CD4-positive, alpha-beta memory T cell (primary cell): ENCODE measurements around the gene CCDC158. TPM values are rescaled to one million over a fixed set of nuclear protein-coding genes. Genes with fewer than 3 reads are reported as not detected.

Experiments
- CTCF ChIA-PET: fragments of 350-600 bp; sonication (Branson Sonifier 250); formaldehyde crosslinking; loops from one replicate; lab custom pipeline; 2021; ENCODE audit warnings: inconsistent platforms; ENCODE audit not compliant: partially characterized antibody; lab: Charles Lee
- POLR2A ChIA-PET: fragments of 350-600 bp; sonication (Branson Sonifier 250); formaldehyde crosslinking; loops from one replicate; lab custom pipeline; 2021; ENCODE audit not compliant: partially characterized antibody; lab: Charles Lee
- DNase-seq, 5 donors: peaks; one replicate each; pipeline versions ENCODE4 v3.0.0 to v3.0.0-alpha.2; 2020 to 2022; ENCODE audit warnings: mixed read lengths in 1 of 5
- H3K27ac ChIP-seq: one replicate; pipeline ENCODE4 v1.7.0; 2013; ENCODE audit warnings: low read depth, low read length
- H3K27me3 ChIP-seq: 2 replicates; pipeline ENCODE4 v1.7.0; 2013; ENCODE audit warnings: mild to moderate bottlenecking, low read length, moderate library complexity; ENCODE audit not compliant: insufficient read depth
- H3K36me3 ChIP-seq: 2 replicates; pipeline ENCODE4 v1.7.0; 2013; ENCODE audit warnings: mild to moderate bottlenecking, low read length, moderate library complexity; ENCODE audit not compliant: insufficient read depth
- H3K4me1 ChIP-seq: 2 replicates; pipeline ENCODE4 v1.7.0; 2013; ENCODE audit warnings: mild to moderate bottlenecking, low read length, moderate library complexity; ENCODE audit not compliant: insufficient read depth
- H3K4me3 ChIP-seq, 2 donors: one replicate each; pipeline ENCODE4 v1.7.0; 2013; ENCODE audit warnings: low read length in 2 of 2, mild to moderate bottlenecking in 1 of 2
- H3K9me3 ChIP-seq, 2 donors: one replicate each; pipeline ENCODE4 v1.7.0; 2013; ENCODE audit warnings: low read length in 2 of 2, control low read depth in 1 of 2; ENCODE audit not compliant: control insufficient read depth in 1 of 2
- H3K27ac Mint-ChIP-seq, 7 donors: one replicate each; pipeline ENCODE4 v1.8.0; 2020 to 2021; ENCODE audit warnings: mixed read lengths in 7 of 7, mild to moderate bottlenecking in 6 of 7, inconsistent platforms in 3 of 7, moderate library complexity in 3 of 7
- H3K27me3 Mint-ChIP-seq, 2 donors: one replicate each; pipeline ENCODE4 v1.8.0; 2020 to 2021; ENCODE audit warnings: mixed read lengths in 2 of 2
- H3K36me3 Mint-ChIP-seq, 2 donors: one replicate each; pipeline ENCODE4 v1.8.0; 2020 to 2021; ENCODE audit warnings: mixed read lengths in 2 of 2, inconsistent platforms in 1 of 2, mild to moderate bottlenecking in 1 of 2
- H3K4me1 Mint-ChIP-seq, 4 donors: one replicate each; pipeline ENCODE4 v1.8.0; 2020 to 2021; ENCODE audit warnings: mixed read lengths in 4 of 4, mild to moderate bottlenecking in 1 of 4
- H3K4me3 Mint-ChIP-seq, 8 donors: one replicate each; pipeline ENCODE4 v1.8.0; 2020 to 2021; ENCODE audit warnings: mixed read lengths in 8 of 8, mild to moderate bottlenecking in 7 of 8, moderate library complexity in 6 of 8, inconsistent platforms in 3 of 8
- H3K9me3 Mint-ChIP-seq, 8 donors: one replicate each; pipeline ENCODE4 v1.8.0; 2020 to 2021; ENCODE audit warnings: mixed read lengths in 8 of 8, mild to moderate bottlenecking in 5 of 8, inconsistent platforms in 3 of 8, moderate library complexity in 1 of 8
- intact Hi-C: fragments of 100-400 bp; cut with micrococcal nuclease; formaldehyde crosslinking; loops from one replicate; pipeline ENCODE4 v1.15.1; 2023
- polyA plus RNA-seq, 2 donors: library from polyadenylated mRNA; unstranded; fragments of 300-500 nt; fragmentation: Illumina TruSeq; gene quantifications; one replicate each; pipeline ENCODE4 v1.2.3, GENCODE V29; 2021
- total RNA-seq, 2 experiments: library from RNA; stranded (reverse); gene quantifications; one replicate each; pipeline ENCODE4 v1.2.3, GENCODE V29; 2021

CCDC158 gene
- total RNA-seq (not detected), polyA plus RNA-seq (not detected)

GRCh38 chr4:76420762-76421581 lies at the start of gene CCDC158:
Gene CCDC158, minus strand, starts transcription at chr4:76421141. Its CDS starts 17,934 bp downstream, at chr4:76403207.
- no peak within 1 kb of the TSS for H3K27ac ChIP-seq
- Mint-ChIP-seq H3K4me1 (peaks cover 0 to 11% (median 5%) of the 10 kb centered on the region in 4 donors), H3K36me3 (no peaks in the 10 kb centered on the region), H3K27me3 (peaks cover 12 to 24% of the 10 kb centered on the region in 2 donors), H3K27ac (no peak within 1 kb of the TSS), H3K9me3 (peaks cover 0 to 2% (median 0%) of the 10 kb centered on the region in 8 donors), H3K4me3 (peak within 1 kb of the TSS; percentile 46 to 75 (median 72))
- H3K4me3 ChIP-seq = peak within 1 kb of the TSS in 1 of 2 donors; percentile 14
- no peaks in the 10 kb centered on the region for H3K4me1 ChIP-seq
- peaks cover 5% of the 10 kb centered on the region for H3K27me3 ChIP-seq
- ChIA-PET CTCF (interaction anchor here (1.5 kb wide), 1 partner anchor 9 kb away, joined by 7 read pairs; no protein-coding TSS in a partner anchor), POLR2A (no interaction called here)
- DNase-seq = peak in 1 of 5 donors; percentile 2
- H3K36me3 ChIP-seq = no peaks in the 10 kb centered on the region
- intact Hi-C loops = no loop called here
- no peaks in the 10 kb centered on the region for H3K9me3 ChIP-seq

- DNase-seq = no peak
- Mint-ChIP-seq H3K27ac (no peak overlapping the region), H3K4me1 (no peaks in the 10 kb centered on the region), H3K36me3 (no peaks in the 10 kb centered on the region), H3K9me3 (peaks cover 0 to 2% (median 0%) of the 10 kb centered on the region in 8 donors), H3K27me3 (peaks cover 4 to 5% of the 10 kb centered on the region in 2 donors), H3K4me3 (no peak overlapping the region)
- Histone ChIP-seq H3K9me3 (no peaks in the 10 kb centered on the region), H3K4me3 (no peak overlapping the region), H3K4me1 (no peaks in the 10 kb centered on the region), H3K36me3 (no peaks in the 10 kb centered on the region), H3K27me3 (no peaks in the 10 kb centered on the region), H3K27ac (no peak overlapping the region)
- intact Hi-C loops = no loop called here
- ChIA-PET POLR2A (no interaction called here), CTCF (no interaction called here)
Measured at GRCh38 chr4:76470532-76470931, 49.6 kb upstream of the CCDC158 start.

GRCh38 chr4:76470064-76470463 lies 49.1 kb upstream of the CCDC158 start:
- H3K4me3 Mint-ChIP-seq = no peak overlapping the region
- H3K27me3 Mint-ChIP-seq = peaks cover 2 to 4% of the 10 kb centered on the region in 2 donors
- no peak overlapping the region for H3K27ac Mint-ChIP-seq
- Histone ChIP-seq H3K27me3 (no peaks in the 10 kb centered on the region), H3K36me3 (no peaks in the 10 kb centered on the region), H3K4me1 (no peaks in the 10 kb centered on the region), H3K4me3 (no peak overlapping the region), H3K9me3 (no peaks in the 10 kb centered on the region), H3K27ac (no peak overlapping the region)
- ChIA-PET POLR2A (no interaction called here), CTCF (no interaction called here)
- intact Hi-C loops = no loop called here
- H3K4me1 Mint-ChIP-seq = no peaks in the 10 kb centered on the region
- peaks cover 0 to 4% (median 0%) of the 10 kb centered on the region in 8 donors for H3K9me3 Mint-ChIP-seq
- no peak for DNase-seq
- H3K36me3 Mint-ChIP-seq = no peaks in the 10 kb centered on the region

- Histone ChIP-seq H3K27me3 (no peaks in the 10 kb centered on the region), H3K4me1 (no peaks in the 10 kb centered on the region), H3K9me3 (peaks cover 0 to 6% of the 10 kb centered on the region in 2 donors), H3K27ac (no peak overlapping the region), H3K4me3 (no peak overlapping the region), H3K36me3 (no peaks in the 10 kb centered on the region)
- H3K4me3 Mint-ChIP-seq = no peak overlapping the region
- H3K4me1 Mint-ChIP-seq = no peaks in the 10 kb centered on the region
- H3K9me3 Mint-ChIP-seq = peaks cover 0 to 35% (median 17%) of the 10 kb centered on the region in 8 donors
- POLR2A ChIA-PET = no interaction called here
- intact Hi-C loops = no loop called here
- peaks cover 2 to 14% of the 10 kb centered on the region in 2 donors for H3K27me3 Mint-ChIP-seq
- CTCF ChIA-PET = no interaction called here
- H3K27ac Mint-ChIP-seq = no peak overlapping the region
- H3K36me3 Mint-ChIP-seq = no peaks in the 10 kb centered on the region
- no peak for DNase-seq
Measured at GRCh38 chr4:76463568-76463967, 42.6 kb upstream of the CCDC158 start.

GRCh38 chr4:76459291-76459723 lies 38.4 kb upstream of the CCDC158 start:
- no peak for DNase-seq
- intact Hi-C loops = no loop called here
- H3K9me3 ChIP-seq = peaks cover 0 to 6% of the 10 kb centered on the region in 2 donors
- Mint-ChIP-seq H3K27me3 (peaks cover 9 to 14% of the 10 kb centered on the region in 2 donors), H3K27ac (no peak overlapping the region), H3K4me3 (no peak overlapping the region), H3K36me3 (no peaks in the 10 kb centered on the region), H3K4me1 (no peaks in the 10 kb centered on the region), H3K9me3 (peaks cover 0 to 25% (median 13%) of the 10 kb centered on the region in 8 donors)
- H3K27ac ChIP-seq = no peak overlapping the region
- H3K27me3 ChIP-seq = no peaks in the 10 kb centered on the region
- H3K4me3 ChIP-seq = no peak overlapping the region
- no peaks in the 10 kb centered on the region for H3K4me1 ChIP-seq
- CTCF ChIA-PET = no interaction called here
- POLR2A ChIA-PET = no interaction called here
- no peaks in the 10 kb centered on the region for H3K36me3 ChIP-seq

- ChIA-PET POLR2A (no interaction called here), CTCF (no interaction called here)
- no peaks in the 10 kb centered on the region for H3K36me3 ChIP-seq
- no peak for DNase-seq
- Mint-ChIP-seq H3K27ac (no peak overlapping the region), H3K4me1 (no peaks in the 10 kb centered on the region), H3K9me3 (peaks cover 0 to 20% (median 12%) of the 10 kb centered on the region in 8 donors), H3K4me3 (no peak overlapping the region), H3K27me3 (peaks cover 9 to 14% of the 10 kb centered on the region in 2 donors), H3K36me3 (no peaks in the 10 kb centered on the region)
- intact Hi-C loops = no loop called here
- no peak overlapping the region for H3K4me3 ChIP-seq
- no peak overlapping the region for H3K27ac ChIP-seq
- H3K27me3 ChIP-seq = no peaks in the 10 kb centered on the region
- H3K4me1 ChIP-seq = no peaks in the 10 kb centered on the region
- peaks cover 0 to 6% of the 10 kb centered on the region in 2 donors for H3K9me3 ChIP-seq
Measured at GRCh38 chr4:76458825-76459224, 37.9 kb upstream of the CCDC158 start.

- no peak overlapping the region for H3K4me3 Mint-ChIP-seq
Measured at GRCh38 chr4:76458297-76458696, 37.4 kb upstream of the CCDC158 start.

More at GRCh38 chr4:76458297-76458696, 37.4 kb upstream of the CCDC158 start:
- ChIA-PET CTCF (no interaction called here), POLR2A (no interaction called here)
- no peaks in the 10 kb centered on the region for H3K27me3 ChIP-seq
- no peak overlapping the region for H3K4me3 ChIP-seq
- Mint-ChIP-seq H3K27me3 (peaks cover 13 to 14% of the 10 kb centered on the region in 2 donors), H3K4me1 (no peaks in the 10 kb centered on the region), H3K9me3 (peaks cover 0 to 15% (median 8%) of the 10 kb centered on the region in 8 donors), H3K36me3 (no peaks in the 10 kb centered on the region), H3K27ac (no peak overlapping the region)
- no peaks in the 10 kb centered on the region for H3K4me1 ChIP-seq
- intact Hi-C loops = no loop called here
- no peak overlapping the region for H3K27ac ChIP-seq
- peaks cover 0 to 1% of the 10 kb centered on the region in 2 donors for H3K9me3 ChIP-seq
- H3K36me3 ChIP-seq = no peaks in the 10 kb centered on the region
- no peak for DNase-seq
